Measurements from ENCODE around the gene RNF152.

GRCh38 chr18:61892683-61893308 lies at the start of gene RNF152:
- TF ChIP-seq CTCF (IDR thresholded peaks at IDR 0.05) (no peak), POLR2A (IDR thresholded peaks at IDR 0.05) (no peak)
